HG03457 (cell line): ENCODE data around the gene KLK7.
"Not testable (repeated sequence)": the region's sequence is repeated elsewhere in the genome, so short reads cannot be mapped to it uniquely, and the experiment has no call there.

Experiments
- ATAC-seq: cut with Tn5 transposase; IDR thresholded peaks from one replicate; pipeline ENCODE4 v1.9.1; 2021; ENCODE audit warnings: moderate number of reproducible peaks; ENCODE audit not compliant: unreplicated experiment

The KLK7 gene

DNA sequence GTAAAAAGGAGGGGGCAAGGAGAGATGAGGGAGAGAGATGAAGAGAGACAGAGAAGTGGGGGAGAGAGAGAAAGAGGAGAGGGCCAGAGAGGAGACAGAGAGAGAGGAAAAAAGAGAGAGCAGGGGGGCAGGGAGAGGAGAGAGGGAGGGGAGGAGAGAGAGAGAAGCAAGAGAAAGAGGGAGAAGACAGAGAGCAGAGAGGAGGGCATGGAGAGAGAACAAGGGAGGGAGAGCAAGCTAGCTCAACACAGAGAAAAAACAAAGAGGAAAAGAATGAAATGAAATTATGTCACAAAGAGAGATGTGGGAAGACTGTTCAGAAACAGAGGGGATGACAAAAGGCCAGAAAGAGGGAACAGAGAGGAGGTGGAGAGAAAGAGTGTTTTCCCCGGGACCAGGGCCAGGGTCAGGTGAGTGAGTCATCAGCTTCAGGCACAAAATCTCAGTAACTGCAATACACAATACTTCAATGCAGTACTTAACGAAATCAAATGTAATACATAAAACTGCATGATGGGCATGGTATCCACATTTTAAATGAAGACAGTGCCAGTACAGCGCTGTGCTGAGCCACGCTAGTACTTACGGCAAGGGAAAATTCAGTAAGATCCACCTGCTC, 4.8 kb downstream of the KLK7 start:
- ATAC-seq: no peak

DNA sequence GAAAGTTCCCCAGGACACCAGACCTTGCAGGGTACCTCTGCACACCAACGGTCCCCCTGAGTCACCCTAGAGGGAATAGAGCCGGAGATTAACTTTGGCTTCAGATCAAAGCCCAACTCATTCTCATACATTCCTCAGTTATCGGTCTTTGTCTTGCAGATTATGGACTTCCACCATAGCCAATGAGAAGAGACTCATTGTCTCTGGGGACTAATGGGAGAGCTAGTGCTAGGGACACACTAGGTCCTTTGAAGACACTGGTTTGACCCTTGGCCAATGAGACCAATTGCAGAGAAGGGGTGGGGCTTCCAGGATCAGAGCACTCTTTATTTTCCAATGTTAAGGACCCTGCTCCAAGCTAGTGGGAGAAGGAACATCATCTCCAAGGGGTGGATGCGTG, 6.1 kb downstream of the KLK7 start:
- no peak for ATAC-seq

DNA sequence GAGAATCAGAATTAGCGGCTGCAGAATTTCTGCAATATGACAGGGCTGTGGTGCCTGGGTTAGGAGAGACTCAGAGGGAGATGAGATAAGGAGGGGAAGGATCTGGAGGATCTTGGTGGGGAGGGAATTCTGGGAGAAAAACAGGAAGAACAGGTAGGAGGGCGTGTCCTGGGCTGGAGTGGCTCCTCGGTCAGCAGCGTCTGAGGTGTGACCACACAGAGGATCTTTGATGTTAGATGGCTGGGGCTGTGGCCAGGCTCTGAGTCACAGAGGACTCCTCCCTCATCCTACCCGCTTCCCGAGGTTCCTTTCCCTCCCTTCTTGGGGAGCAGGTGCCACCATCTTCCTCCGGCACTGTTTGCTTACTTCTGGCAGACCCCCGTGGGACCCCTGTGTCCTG, 8.0 kb downstream of the KLK7 start:
- no peak for ATAC-seq

DNA sequence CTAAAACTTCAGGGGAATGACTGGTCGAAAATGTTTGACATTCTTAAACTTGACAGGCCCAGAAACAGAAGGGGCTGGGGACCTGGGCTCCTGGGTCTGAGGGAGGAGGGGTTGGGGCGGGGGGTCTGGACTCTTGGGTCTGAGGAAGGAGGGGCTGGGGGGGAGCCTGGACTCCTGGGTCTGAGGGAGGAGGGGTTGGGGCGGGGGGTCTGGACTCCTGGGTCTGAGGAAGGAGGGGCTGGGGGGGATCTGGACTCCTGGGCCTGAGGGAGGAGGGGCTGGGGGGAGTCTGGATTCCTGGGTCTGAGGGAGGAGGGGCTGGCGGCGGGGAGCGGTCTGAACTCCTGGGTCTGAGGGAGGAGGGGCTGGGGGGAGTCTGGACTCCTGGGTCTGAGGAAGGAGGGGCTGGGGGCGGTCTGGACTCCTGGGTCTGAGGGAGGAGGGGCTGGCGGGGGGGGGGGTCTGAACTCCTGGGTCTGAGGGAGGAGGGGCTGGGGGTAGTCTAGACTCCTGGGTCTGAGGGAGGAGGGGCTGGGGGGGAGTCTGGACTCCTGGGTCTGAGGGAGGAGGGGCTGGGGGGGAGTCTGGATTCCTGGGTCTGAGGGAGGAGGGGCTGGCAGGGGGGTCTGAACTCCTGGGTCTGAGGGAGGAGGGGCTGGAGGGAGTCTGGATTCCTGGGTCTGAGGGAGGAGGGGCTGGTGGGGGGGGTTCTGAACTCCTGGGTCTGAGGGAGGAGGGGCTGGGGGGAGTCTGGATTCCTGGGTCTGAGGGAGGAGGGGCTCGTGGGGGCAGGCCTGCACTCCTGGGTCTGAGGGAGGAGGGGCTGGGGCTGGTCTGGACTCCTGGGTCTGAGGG, 8.8 kb downstream of the KLK7 start:
- no peak for ATAC-seq

DNA sequence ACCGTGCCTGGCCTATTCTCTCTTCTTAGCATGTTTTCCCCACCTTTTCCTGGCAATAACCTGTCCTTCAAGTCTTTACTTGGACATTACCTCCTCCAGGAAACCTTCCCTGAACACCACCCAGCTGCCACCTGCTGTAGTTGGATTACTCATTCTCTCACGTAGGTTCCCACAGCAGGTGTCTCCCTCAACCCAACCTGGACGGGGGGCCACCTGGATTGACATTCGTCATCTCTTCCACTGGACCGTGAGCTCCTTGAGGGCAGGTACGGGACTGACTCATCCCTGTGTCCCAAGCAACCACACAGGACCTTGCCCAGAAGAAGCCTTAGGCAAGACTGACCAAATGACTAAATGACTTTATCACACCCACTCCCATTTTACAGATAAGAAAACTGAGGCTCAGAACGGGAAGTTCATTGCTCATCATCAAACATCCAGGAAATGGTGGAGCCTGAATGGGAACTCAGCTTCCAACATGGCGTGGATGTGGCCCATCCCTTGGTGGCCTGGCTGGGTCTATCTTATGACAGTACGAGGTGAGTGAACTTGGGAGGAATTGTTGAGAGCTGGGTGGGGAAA, 10.8 kb downstream of the KLK7 start:
- no peak for ATAC-seq

DNA sequence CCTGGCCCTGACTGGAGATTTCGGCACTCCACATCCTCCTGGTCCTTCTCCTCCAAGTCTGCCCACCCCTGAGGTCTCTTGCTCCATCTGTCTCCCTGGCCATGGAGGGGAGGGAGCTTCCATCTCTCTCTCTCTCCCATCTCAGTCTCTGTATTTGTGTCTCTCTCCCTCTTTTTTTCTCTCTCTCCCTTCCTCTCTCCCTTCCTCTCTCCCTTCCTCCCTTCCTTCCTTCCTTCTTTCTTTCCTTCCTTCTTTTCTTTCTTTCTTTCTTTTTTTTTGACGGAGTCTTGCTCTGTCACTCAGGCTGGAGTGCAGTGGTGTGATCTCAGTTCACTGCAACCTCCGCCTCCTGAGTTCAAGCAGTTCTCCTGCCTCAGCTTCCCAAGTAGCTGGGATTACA, 13.9 kb downstream of the KLK7 start:
- ATAC-seq: not testable (repeated sequence)

DNA sequence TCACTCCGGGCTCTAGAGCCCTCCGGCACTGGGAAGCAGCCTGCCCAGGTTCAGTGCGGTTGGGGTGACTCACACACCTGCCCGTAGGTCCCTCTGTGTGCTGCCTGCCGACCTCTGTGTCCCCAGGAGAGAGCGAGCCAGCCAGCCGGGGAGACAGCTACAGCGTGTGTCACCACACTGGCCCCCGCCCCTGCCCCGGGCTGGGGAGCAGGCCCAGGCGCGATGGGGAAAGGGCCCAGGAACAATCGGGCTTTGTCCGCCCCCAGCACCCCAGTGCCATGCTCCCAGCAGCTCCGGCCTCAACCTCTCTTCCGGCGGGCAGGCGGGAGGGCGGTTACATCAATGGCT, 14.3 kb downstream of the KLK7 start, which contains the start of gene KLK6:
Gene KLK6, minus strand, starts transcription at position 179 of the 348 bp plus-strand sequence. CDS start 1,487 bp downstream, outside the sequence.
- ATAC-seq: no peak

DNA sequence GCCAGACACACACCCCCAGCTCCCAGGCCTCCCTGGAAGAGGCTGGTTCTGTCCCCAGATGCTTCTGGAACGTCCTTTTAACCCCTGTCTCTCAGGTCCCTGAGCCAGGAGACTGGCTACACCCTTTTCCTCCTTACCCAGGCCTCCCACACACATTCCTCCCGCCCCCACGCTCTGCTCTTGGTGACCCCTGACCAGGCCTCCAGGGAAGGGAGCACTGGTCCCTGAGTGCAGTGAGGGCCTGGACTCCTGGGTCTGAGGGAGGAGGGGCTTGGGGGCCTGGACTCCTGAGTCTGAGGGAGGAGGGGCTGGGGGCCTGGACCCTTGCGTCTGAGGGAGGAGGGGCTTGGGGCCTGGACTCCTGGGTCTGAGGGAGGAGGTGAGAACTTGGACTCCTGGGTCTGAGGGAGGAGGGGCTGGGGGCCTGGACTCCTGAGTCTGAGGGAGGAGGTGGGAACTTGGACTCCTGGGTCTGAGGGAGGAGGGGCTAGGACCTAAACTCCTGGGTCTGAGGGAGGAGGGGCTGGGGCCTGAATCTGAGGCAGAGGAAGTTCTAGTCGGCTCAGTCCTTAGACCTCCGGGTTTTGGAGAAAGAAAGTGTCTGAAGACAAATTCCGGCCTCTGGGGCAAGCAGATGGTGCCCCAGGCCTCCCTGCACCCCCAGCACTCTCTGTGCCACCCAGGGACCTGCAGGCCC, 14.9 kb downstream of the KLK7 start:
- ATAC-seq: no peak

DNA sequence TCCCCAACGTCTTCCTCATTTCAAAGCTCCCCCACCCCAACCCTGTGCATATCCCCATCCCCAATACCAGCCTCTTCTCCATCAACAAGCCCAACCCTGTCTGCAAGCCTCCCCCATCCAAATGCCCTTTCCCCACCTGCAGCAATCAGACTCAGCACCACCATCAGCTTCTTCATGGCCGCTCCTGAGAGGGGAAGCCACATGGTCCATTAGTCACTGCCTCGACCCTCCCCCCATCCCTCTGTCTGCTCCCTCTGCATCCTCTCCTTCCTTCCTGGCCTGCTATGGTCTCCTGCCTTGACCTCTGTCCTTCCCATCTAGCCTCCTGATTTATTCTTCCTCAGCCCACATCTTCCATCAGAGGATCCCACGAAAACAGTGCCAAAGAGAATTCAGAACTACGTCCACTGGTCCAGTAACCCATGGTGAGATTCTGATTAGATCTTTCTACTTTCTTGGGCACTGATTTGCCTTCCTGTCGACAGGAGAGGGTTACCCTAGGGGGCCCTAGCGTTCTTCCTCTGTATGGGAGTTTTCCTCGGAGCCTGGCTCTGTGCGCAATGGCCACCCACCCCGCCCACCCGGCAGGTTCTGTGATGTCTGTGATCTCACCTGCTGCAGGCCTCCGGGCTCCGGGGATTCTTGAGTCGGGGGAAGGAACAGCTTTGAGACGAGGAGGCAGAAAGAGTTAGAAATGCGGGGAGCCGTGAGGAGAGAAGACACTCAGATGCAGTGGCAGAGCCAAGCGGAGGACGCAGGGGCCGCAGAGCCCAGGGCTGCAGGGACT, 15.6 kb downstream of the KLK7 start:
- no peak for ATAC-seq

DNA sequence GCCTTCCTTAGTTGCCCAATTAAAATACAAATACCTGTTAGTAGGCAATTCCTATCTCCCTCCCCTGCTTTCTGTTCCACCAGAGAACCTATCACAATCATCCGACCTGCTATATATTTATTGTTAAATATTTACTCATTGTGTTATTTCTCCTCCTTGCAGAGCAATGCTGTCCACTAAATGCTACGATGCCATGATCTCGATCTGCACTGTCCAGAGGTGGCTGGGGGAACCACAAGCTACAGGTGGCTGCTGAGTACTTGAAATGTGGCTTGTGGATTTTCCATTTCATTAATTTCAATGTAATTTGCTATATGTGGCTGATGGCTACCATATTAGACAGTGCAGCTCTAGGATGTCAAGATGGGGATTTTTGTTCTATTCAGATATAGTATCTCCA, 19.5 kb downstream of the KLK7 start:
- no peak for ATAC-seq

DNA sequence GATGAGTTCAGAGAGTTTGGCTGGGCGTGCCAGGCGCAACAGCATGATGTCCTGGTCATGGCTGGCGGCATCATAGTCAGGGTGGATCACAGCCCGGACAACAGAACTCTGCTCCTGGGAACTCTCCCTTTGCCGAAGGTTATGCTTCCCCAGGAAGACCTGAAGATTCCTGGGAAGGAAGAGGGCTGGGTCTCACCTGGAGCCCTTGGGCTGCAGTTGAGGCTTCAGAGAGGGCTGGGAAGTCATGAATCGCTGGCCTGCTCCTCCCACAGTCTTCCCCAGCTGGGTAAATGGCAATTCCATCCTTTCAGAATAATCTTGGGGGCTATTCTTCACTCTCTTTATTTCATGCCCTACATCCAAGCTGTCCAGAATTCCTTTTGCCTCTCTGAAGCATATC, 20.3 kb downstream of the KLK7 start:
- ATAC-seq: no peak

DNA sequence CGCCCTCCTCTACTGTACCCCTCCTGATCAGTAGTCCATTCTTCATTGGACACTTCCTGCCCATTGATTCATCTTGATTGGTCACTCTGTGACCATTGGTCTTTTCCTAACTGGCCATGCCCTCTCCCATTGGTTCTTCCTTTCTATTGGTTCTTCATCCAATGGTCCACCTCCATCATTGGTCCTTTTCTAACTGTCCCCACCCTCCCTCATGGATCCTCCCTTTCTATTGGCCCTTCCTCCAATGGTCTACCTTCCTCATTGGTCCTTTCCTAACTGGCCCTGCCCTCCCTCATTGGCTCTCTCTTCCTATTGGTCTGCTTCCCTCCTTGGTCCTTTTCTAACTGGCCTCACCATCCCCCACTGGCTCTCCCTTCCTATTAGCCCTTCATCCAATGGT, 21.5 kb downstream of the KLK7 start:
- ATAC-seq: no peak

DNA sequence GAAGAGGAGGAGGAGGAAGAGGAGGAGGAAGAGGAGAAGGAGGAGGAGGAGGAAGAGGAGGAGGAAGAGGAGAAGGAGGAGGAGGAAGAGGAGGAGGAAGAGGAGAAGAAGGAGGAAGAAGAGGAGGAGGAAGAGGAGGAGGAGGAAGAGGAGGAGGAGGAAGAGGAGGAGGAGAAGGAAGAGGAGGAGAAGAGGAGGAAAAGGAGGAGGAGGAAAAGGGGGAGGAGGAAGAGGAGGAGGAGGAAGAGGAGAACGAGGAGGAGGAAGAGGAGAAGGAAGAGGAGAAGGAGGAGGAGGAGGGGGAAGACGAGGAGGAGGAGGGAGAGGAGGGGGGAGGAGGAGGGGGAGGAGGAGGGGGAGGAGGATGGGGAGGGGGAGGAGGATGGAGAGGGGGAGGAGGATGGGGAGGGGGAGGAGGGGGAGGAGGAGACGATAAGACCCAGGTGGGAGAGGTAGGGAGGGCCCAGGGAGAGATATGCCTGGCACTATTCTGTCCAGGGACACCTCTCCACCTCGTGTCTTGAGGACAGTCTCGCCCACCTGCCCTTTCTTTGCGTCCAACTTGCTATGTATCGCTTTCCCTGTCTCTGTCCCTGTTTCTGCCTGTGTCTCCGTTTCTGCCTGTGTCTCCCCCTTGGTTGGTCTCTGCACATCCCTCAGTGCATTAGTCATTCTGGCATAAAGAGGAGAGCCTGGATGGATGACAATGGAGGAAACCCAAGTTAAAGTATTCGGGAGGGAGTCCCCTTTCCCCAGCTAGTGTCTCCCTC, 23.8 kb downstream of the KLK7 start:
- no peak for ATAC-seq

DNA sequence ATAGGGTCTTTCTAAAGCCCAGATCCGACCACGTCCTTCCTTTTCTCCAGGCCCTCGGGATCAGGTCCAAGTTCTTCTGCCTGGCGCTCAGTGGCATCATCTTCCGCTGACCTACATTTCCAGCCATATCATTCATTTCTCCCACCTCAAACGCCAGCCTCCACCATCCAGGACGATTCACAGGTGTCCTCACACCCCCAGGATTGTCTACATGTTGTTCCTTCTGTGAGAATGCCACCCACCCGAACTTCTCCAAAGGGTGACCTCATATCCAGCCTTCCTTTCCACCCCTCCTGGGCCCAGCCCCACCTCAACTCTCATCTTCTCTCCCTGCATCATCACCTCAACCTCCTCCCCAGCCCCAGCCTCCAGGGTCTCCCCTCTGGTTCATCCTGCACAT, 26.1 kb downstream of the KLK7 start:
- no peak for ATAC-seq

DNA sequence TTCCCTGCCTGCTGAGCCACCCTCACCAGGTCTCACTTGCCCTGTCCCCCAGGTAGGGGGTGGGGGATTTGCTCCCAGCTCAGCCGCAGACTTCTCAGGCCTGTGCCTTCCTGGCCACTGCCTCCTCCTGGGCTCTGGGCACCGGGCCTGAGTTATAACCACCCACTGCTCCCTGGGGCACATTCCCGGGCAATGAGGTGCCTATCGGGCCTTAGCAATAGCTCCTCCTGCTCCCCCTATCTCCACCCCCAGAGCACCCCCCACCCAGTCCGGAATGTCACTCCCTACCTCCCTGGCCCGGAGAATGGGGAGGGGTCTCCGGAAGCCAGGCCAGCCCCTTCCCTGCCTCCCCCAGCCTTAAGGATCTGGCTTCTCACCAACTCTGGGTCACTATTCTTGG, 30.8 kb downstream of the KLK7 start, which contains the start of gene KLK5:
Gene KLK5, minus strand, starts transcription at position 129 of the 400 bp plus-strand sequence. CDS start 381 bp downstream, outside the sequence.
- no peak for ATAC-seq

DNA sequence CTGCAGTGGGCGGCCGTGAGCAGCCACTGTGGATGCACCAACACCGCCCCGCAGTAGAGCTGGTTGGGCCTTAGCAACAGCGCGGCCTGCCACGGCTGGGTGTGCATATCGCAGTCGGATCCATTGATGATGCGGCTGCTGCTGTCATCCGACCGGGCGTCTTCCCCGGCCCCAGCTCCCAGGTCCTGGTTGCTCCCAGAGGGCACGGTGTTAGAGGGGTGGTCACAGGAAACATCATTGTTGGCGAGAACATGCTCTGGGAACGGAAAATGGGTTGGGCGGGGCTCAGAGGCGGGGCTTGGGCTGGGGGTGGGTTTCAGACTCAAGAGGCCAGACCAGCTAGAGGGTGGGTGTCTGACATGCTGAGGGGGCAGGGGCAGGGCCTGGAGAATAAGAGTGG, 33.9 kb downstream of the KLK7 start:
- ATAC-seq: no peak

DNA sequence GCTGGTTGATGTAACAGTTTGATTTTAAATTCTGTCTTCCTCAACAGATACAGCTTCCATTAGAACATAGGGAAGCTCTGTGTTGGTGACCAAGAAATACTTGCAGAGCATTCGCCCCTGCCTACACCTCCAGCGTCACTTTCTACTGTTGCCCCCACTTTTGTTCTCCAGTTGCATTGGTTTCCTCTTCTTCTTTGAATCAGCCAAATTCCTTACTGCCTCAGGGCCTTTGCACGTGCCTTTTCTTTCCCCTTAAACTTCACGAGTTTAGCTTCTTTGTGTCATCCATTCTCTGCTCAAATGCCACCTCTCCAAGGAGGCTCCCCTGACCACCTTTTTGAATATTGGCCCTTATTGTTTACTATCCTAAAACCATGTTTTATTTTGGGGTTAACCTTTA, 36.6 kb downstream of the KLK7 start:
- no peak for ATAC-seq

DNA sequence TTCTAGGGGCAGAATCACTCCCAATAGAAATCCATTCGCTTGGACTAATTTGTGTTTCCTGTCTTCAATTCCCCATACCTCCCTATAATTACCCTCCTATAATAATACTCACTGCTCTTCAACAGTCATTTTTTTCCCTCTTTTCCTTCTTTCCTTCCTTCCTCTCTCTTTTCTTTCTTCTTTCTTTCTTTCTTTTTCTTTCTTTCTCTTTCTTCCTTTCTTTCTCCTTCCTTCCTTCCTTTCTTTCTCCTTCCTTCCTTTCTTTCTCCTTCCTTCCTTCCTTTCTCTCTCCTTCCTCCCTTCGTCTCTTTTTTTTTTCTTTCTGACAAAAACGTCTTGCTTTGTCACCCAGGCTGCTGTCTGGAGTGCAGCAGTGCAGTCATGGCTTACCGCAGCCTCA, 38.9 kb downstream of the KLK7 start:
- no peak for ATAC-seq

DNA sequence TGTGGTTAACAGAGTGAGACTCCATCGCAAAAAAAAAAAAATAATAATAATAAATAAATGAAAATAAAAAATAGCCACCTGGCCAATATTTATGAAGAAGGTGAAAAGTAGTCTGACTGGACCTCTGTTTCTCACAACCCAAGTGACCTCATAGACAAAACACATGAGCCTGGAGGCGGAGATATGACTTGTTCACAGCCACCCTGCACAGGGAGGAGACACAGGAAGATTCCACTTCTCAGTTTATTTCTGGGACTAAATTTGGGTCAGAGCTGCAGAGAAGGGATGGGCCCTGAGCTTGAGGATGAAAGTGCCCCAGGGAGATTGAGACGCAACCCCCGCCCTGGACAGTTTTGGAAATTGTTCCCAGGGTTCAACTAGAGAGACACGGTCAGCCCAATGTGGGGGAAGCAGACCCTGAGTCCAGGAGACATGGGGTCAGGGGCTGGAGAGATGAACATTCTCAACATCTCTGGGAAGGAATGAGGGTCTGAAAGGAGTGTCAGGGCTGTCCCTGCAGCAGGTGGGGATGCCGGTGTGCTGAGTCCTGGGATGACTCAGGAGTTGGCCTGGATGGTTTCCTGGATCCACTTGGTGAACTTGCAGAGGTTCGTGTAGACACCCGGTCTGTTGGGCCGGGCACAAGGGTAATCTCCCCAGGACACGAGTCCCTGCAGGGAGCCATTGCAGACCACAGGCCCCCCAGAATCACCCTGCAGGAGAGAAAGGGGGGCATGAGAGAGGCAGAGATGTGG, 40.5 kb downstream of the KLK7 start:
- ATAC-seq: no peak
